Measurements from ENCODE around the gene STOML1. TPM values are rescaled to one million over a fixed set of nuclear protein-coding genes. Genes with fewer than 3 reads are reported as not detected.

The STOML1 gene
- total RNA-seq, 1 experiment from 2014 or later: 5.0 TPM

DNA sequence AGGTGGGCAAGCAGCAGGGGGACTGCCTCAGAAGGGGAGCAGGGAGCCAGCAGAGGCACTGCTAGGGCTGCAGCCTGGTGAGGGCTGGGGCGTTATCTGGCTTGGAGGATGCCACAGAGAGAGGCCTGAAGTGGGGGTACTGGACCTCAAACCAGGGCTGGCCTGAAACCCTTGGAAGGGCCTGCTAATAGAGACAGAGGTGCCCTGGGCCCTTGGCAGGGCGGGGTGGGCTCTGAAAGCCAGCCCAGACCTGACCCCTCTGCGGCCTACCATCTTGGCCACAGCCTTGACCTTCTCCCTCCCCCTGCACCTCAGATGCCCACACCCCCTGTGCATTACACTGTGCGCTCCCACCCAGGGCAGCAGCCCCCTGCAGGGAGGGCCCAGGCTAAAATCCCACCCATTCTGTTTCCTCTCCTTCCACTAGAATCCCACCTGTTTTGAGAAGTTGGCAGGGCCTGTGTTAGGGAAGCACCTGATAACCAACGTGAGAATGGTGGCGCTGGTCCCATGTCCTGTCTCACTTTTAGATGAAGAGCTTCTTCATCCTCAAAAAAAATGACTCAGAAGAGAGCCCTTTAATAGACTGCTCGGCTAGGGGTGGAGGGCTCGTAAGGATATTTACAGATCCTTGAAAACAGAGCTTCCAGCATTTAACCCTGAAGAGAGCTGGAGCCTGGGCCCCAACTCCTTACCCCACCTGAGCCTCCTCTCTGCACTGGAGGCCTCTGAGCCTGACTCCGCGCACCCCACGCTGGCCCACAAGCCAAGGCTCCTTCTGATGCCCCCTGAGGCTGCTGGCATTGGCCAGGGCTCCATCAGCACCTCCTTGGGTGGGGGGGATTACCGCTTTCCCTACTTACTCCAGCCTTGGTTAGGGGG, 36.0 kb downstream of the STOML1 start:
- Histone ChIP-seq H3K79me2 (ENCODE audit: insufficient read depth, low read length) (no peaks in the 10 kb centered on the region), H3K4me3 (replicated peaks in 1 of 2; ENCODE audit: low read depth in 1 of 2, low read length in 2 of 2) (peak overlapping the region; percentile 31 to 47), H3K9ac (ENCODE audit: low read length) (0 out of 2 replicates have a peak overlapping the region, but pooled peaks have one; percentile 26), H4K20me1 (ENCODE audit: insufficient read depth) (no peaks in the 10 kb centered on the region), H3K4me1 (ENCODE audit: control insufficient read depth in 1 of 2, insufficient read depth in 2 of 2, low read length in 2 of 2) (peaks cover 16 to 35% of the 10 kb centered on the region in 2 experiments), H3K36me3 (ENCODE audit: control insufficient read depth in 1 of 2, insufficient read depth in 2 of 2, low read length in 2 of 2) (no peaks in the 10 kb centered on the region), H3K9me2 (ENCODE audit: insufficient read depth) (no peaks in the 10 kb centered on the region), H3K9me3 (ENCODE audit: control insufficient read depth in 1 of 2, insufficient read depth in 1 of 2, low read depth in 1 of 2, low read length in 2 of 2) (no peaks in the 10 kb centered on the region), H3K27me3 (ENCODE audit: insufficient read depth, low read length) (no peaks in the 10 kb centered on the region), H3K4me2 (ENCODE audit: low read length) (peak overlapping the region; percentile 82), H3K27ac (ENCODE audit: low read depth, low read length) (peak overlapping the region; percentile 2; the same call in 1 of the 2 replicates), H2AFZ (ENCODE audit: low read depth, low read length, poor library complexity, severe bottlenecking) (peak overlapping the region; percentile 84)
- POLR2A ChIA-PET: interaction anchor here (1.0 kb wide), 1 partner anchor 27 kb away, joined by 5 read pairs; no protein-coding TSS in a partner anchor
- no peak for DNase-seq (ENCODE audit: low read depth, low spot score)
- TF ChIP-seq EZH2phosphoT487 (IDR thresholded peaks at IDR 0.05; ENCODE audit: borderline replicate concordance) (no peak), POLR2A (IDR thresholded peaks at IDR 0.05; ENCODE audit: borderline replicate concordance, extremely low read depth, insufficient read depth, insufficient read length) (no peak), POLR2AphosphoS5 (IDR thresholded peaks at IDR 0.05; ENCODE audit: low read depth, low read length) (no peak), SIN3A (IDR thresholded peaks at IDR 0.05; ENCODE audit: low read depth) (no peak), RAD21 (IDR thresholded peaks at IDR 0.05; ENCODE audit: low read depth) (no peak), ZFX (IDR thresholded peaks at IDR 0.05) (no peak), ELF1 (IDR thresholded peaks at IDR 0.05; ENCODE audit: borderline replicate concordance, low read depth) (no peak), FOSL1 (IDR thresholded peaks at IDR 0.05; ENCODE audit: low read depth) (no peak), EGR1 (IDR thresholded peaks at IDR 0.05; ENCODE audit: low read depth) (no peak), ZNF274 (IDR thresholded peaks at IDR 0.05; ENCODE audit: low read depth, low read length) (no peak), YY1 (IDR thresholded peaks at IDR 0.05; ENCODE audit: extremely low read depth, insufficient replicate concordance, low read depth, low read length) (no peak)
- TF ChIP-seq, protein P1, sequence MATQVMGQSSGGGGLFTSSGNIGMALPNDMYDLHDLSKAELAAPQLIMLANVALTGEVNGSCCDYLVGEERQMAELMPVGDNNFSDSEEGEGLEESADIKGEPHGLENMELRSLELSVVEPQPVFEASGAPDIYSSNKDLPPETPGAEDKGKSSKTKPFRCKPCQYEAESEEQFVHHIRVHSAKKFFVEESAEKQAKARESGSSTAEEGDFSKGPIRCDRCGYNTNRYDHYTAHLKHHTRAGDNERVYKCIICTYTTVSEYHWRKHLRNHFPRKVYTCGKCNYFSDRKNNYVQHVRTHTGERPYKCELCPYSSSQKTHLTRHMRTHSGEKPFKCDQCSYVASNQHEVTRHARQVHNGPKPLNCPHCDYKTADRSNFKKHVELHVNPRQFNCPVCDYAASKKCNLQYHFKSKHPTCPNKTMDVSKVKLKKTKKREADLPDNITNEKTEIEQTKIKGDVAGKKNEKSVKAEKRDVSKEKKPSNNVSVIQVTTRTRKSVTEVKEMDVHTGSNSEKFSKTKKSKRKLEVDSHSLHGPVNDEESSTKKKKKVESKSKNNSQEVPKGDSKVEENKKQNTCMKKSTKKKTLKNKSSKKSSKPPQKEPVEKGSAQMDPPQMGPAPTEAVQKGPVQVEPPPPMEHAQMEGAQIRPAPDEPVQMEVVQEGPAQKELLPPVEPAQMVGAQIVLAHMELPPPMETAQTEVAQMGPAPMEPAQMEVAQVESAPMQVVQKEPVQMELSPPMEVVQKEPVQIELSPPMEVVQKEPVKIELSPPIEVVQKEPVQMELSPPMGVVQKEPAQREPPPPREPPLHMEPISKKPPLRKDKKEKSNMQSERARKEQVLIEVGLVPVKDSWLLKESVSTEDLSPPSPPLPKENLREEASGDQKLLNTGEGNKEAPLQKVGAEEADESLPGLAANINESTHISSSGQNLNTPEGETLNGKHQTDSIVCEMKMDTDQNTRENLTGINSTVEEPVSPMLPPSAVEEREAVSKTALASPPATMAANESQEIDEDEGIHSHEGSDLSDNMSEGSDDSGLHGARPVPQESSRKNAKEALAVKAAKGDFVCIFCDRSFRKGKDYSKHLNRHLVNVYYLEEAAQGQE (IDR thresholded peaks at IDR 0.05; ENCODE audit: low read depth): no peak
- TF ChIP-seq, protein P2, sequence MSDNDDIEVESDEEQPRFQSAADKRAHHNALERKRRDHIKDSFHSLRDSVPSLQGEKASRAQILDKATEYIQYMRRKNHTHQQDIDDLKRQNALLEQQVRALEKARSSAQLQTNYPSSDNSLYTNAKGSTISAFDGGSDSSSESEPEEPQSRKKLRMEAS (IDR thresholded peaks at IDR 0.05): no peak
- TF ChIP-seq, protein P3, sequence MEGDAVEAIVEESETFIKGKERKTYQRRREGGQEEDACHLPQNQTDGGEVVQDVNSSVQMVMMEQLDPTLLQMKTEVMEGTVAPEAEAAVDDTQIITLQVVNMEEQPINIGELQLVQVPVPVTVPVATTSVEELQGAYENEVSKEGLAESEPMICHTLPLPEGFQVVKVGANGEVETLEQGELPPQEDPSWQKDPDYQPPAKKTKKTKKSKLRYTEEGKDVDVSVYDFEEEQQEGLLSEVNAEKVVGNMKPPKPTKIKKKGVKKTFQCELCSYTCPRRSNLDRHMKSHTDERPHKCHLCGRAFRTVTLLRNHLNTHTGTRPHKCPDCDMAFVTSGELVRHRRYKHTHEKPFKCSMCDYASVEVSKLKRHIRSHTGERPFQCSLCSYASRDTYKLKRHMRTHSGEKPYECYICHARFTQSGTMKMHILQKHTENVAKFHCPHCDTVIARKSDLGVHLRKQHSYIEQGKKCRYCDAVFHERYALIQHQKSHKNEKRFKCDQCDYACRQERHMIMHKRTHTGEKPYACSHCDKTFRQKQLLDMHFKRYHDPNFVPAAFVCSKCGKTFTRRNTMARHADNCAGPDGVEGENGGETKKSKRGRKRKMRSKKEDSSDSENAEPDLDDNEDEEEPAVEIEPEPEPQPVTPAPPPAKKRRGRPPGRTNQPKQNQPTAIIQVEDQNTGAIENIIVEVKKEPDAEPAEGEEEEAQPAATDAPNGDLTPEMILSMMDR (IDR thresholded peaks at IDR 0.05 in 2 of 3, conservative IDR thresholded peaks at IDR 0.05 in 1 of 3; ENCODE audit: borderline replicate concordance in 1 of 3, insufficient read depth in 1 of 3, low read depth in 2 of 3, low read length in 2 of 3): no peak
- TF ChIP-seq, protein P4, sequence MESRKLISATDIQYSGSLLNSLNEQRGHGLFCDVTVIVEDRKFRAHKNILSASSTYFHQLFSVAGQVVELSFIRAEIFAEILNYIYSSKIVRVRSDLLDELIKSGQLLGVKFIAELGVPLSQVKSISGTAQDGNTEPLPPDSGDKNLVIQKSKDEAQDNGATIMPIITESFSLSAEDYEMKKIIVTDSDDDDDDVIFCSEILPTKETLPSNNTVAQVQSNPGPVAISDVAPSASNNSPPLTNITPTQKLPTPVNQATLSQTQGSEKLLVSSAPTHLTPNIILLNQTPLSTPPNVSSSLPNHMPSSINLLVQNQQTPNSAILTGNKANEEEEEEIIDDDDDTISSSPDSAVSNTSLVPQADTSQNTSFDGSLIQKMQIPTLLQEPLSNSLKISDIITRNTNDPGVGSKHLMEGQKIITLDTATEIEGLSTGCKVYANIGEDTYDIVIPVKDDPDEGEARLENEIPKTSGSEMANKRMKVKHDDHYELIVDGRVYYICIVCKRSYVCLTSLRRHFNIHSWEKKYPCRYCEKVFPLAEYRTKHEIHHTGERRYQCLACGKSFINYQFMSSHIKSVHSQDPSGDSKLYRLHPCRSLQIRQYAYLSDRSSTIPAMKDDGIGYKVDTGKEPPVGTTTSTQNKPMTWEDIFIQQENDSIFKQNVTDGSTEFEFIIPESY (IDR thresholded peaks at IDR 0.05; ENCODE audit: extremely low read depth, insufficient replicate concordance, low read length): no peak
- TF ChIP-seq, protein P5, sequence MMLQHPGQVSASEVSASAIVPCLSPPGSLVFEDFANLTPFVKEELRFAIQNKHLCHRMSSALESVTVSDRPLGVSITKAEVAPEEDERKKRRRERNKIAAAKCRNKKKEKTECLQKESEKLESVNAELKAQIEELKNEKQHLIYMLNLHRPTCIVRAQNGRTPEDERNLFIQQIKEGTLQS (IDR thresholded peaks at IDR 0.05): no peak
- RAD21 ChIA-PET (ENCODE audit: low non-redundant PET in 1 of 2, low total read pairs in 2 of 2, uncharacterized antibody in 2 of 2, unreplicated experiment in 2 of 2): no interaction called here
- TSS peak; percentile 95 for BruUV-seq (replicated peaks)
- intact Hi-C loops (cut with micrococcal nuclease): no loop called here
- CTCF ChIA-PET: interaction anchor here (0.8 to 2.2 kb wide), 5 partner anchors 9 to 38 kb away, joined by 3 to 13 read pairs (median 4); partner anchors contain the start of gene PML
- ATAC-seq: peak; percentile 33

Measured in HCT116 (cell line).